ENCODE results near the gene HAND1. TPM values are rescaled to one million over a fixed set of nuclear protein-coding genes. Genes with fewer than 3 reads are reported as not detected.
"Not testable (repeated sequence)": the region's sequence is repeated elsewhere in the genome, so short reads cannot be mapped to it uniquely, and the experiment has no call there.

HAND1 gene
- not detected in 2 replicates for total RNA-seq

GRCh38 chr5:154478224-154478565 is at the start of gene HAND1:
Gene HAND1 (minus strand): TSS chr5:154478227. CDS start chr5:154478008, 219 bp downstream.
- no peak for DNase-seq (ENCODE audit: low read depth)

- no peak for DNase-seq (ENCODE audit: low read depth)
These were observed 48.5 kb upstream of the HAND1 start for GRCh38 chr5:154526231-154527226.

- no peak for DNase-seq (ENCODE audit: low read depth)
These were observed 46.8 kb upstream of the HAND1 start for GRCh38 chr5:154524859-154525258.

DNA sequence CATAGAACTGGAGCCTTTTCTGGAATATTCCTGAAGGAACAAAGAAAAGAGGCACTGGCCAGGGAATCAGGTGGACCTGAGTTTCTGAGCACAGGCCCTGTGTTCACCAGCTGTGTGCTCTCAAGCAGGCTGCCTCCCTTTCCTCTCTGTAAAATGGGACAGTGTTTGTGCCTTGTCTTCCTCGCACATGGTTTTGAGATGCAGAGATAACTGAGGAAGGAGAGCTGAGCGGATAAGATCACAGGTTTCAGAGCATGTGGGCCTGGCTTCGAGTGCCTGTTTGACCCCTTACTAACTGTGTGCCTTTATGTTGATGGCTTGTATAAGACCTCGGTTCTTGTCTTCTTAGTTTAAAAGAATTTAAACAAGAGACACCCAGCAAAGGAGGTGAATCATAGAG is 46.2 kb upstream of the HAND1 start:
- no peak for DNase-seq (ENCODE audit: low read depth)

GRCh38 chr5:154523709-154524108 is 45.7 kb upstream of the HAND1 start:
- no peak for DNase-seq (ENCODE audit: low read depth)

DNA sequence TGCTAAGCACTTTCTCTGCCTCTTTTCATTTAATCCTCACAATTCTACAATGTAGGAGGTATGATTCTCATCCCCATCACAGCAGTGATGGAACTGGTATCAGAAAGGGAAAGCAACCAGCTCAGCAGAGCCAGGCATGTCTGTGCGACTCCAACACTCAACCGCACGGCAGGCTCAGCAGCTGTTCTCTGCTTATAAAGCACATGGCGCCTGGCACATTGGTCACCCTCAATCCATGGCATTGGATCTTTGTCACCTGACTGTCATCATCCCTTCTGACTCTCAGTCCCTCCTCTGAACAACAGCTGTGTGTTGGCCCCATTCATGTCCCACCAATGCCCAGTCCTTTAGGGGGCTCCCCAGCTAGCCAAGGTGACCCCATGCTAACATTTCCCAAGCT is 45.1 kb upstream of the HAND1 start:
- DNase-seq (ENCODE audit: low read depth), result no peak

- no peak for DNase-seq (ENCODE audit: low read depth)
These were observed 44.3 kb upstream of the HAND1 start for GRCh38 chr5:154522284-154522683.

GRCh38 chr5:154521756-154522155 is 43.7 kb upstream of the HAND1 start:
- no peak for DNase-seq (ENCODE audit: low read depth)

- DNase-seq (ENCODE audit: low read depth), result peak; percentile 26
These were observed 42.9 kb upstream of the HAND1 start for GRCh38 chr5:154520861-154521453.

DNA sequence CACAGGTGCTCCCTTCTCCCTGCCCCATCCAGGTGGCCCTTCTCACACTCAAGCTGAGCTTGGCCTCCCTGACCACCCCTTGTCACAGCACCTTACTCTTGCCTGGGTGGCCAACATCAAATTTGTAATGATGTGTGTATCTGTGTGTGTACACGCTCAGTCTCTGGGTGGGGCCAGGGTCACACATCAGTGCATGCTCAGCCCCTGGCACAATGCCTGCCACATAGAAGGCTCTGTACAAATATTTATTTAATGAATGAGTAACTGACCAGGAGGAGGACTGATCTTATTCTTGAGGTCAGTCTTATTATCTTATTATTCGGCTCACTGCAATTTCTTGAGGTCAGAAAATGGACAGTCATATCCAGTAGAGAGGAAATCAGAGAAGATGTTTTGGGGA is 41.3 kb upstream of the HAND1 start:
- peak; percentile 71 for DNase-seq (ENCODE audit: low read depth)

DNA sequence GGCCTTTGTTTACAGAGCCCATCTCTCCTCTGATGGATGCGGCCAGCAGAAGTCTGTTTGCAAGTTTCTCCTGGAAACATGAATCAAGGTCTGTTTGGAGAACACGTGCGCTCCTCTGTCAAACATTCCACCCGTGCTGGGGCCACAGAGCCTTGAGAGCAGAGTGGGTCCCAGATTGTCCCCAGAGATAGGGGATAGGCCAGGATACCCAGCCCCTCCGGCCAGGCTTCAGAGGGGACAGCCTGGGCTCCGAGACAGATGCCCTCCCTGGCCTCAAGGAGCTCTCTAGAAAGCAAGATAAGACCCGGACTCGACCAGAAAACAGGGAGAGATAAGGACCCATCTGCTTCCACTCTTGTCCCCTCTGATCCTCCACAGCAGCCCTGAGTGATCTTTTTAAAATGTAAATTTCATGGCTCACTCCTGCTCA is 40.4 kb upstream of the HAND1 start:
- no peak for DNase-seq (ENCODE audit: low read depth)

DNA sequence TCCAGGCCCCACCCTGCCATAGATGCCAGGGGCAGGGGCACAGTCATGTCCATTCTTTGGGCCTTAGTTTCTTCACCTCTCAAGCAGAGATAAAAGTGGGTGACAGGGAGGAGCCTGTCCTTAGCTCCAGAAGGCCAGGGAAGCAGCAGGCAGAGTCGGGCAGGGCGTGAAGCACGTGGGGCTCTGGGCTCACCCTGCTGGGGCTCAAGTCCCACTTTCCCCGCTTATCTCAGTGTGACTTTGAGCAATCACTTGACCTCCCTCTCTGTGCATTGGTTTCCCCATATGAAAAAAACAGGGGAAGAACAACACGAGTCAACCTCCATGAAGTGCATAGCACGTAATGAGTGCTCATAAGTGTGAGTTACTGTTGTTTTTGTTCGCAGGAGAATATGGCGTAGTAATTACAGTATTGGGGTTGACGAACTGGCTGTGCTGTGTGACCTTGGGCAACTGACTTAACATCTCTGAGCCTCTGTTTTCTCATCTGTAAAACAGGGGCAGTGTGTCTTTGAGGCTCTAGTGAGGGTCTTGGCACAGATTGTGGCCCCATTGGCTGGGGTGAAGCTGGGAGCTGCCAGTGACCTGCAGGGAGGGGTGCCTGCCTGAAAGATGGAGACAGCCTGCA is 39.9 kb upstream of the HAND1 start:
- DNase-seq (ENCODE audit: low read depth), result no peak

DNA sequence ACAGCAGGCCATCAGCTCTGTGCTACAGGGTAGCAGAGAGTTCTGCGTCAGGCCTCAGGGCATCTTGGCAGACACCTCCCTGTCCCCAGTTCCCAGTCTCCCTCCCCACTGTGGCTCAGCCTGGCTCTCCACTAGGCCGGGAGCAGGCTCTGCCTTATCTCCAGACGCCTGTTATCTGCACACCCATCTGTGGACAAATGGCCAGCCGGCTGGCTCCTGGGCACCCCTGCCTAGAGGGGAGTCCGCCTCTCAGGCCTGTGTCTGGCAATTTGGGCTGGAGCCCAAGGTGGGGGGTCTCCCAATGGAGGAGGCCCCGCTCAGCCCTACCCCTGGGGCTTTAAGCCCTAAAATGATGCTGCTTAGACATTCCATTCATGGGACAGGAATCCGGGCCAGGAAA is 39.2 kb upstream of the HAND1 start:
- no peak for DNase-seq (ENCODE audit: low read depth)

GRCh38 chr5:154516475-154516874 is 38.4 kb upstream of the HAND1 start:
- no peak for DNase-seq (ENCODE audit: low read depth)

DNA sequence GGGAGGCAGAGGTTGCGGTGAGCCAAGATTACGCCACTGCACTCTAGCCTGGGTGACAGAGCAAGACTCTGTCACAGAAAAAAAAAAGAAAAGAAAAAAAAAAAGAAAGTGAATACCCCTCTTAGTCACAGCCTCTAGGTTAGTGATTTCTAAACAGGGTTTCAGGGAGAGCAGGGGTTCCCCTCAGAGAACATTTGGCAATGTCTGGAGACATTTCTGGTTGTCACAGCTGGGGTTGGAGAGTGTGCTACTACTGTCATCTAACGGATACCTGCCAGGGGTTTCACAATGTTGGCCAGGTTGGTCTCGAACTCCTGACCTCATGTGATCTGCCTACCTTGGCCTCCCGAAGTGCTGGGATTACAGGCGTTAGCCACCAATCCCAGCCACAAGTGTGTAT is 37.5 kb upstream of the HAND1 start:
- DNase-seq (ENCODE audit: low read depth), result not testable (repeated sequence)

DNA sequence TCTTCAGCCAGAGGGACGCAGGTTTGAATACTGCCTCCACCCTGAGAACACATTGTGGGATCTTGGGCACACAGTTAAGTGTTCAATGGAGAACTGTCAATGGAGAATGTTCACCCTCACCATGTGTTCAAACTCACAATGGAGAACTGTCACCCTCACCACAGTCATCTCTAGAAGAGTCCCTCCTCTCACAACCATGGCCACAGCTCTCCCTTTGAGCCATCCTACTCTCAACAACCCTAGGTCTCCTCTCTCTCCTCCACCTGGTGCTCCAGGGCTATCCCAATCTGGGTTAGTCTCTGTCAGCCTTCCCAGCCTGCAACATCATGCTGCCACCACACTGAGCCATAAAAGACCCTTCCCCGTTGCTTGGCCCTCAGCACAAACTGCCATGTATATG is 36.3 kb upstream of the HAND1 start:
- no peak for DNase-seq (ENCODE audit: low read depth)

DNA sequence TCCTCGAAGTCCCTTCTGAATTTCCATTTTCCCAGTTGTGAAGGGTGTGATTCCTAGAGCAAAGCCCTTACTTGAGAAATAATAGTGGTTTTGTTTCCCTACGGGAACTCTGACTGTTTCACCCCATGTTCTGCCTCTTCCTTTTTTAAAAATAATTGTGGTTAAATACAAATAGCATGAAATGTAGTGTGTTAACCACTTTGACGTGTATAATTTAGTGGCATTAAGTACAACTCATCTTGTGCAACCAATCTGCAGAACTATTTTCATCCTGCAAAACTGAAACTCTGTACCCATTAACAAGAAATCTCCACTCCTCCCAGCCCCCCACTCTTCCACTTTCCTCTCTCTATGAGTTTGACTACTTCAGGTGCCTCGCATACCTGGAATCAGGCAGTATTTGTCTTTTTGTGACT is 35.6 kb upstream of the HAND1 start:
- peak; percentile 11 for DNase-seq (ENCODE audit: low read depth)

DNA sequence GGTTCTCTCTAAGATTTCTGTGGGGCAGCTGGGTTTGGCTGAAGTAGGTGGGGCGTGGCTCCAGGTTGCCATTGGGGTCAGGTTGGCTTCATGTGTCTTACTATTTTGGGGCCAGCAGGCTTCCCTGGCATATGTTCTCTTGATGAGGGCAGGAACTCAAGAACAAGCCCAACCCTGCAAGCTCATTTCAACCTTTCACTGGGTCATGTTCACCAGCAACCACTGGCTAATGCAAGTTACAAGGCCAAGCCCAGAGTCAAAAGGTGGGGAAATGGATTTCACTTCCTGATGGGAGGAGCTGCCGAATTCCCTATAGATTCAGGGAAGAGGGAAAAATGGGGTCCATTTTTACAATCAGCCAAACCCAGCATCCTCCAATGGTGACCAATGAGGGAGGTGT is 34.0 kb upstream of the HAND1 start:
- DNase-seq (ENCODE audit: low read depth), result no peak

DNA sequence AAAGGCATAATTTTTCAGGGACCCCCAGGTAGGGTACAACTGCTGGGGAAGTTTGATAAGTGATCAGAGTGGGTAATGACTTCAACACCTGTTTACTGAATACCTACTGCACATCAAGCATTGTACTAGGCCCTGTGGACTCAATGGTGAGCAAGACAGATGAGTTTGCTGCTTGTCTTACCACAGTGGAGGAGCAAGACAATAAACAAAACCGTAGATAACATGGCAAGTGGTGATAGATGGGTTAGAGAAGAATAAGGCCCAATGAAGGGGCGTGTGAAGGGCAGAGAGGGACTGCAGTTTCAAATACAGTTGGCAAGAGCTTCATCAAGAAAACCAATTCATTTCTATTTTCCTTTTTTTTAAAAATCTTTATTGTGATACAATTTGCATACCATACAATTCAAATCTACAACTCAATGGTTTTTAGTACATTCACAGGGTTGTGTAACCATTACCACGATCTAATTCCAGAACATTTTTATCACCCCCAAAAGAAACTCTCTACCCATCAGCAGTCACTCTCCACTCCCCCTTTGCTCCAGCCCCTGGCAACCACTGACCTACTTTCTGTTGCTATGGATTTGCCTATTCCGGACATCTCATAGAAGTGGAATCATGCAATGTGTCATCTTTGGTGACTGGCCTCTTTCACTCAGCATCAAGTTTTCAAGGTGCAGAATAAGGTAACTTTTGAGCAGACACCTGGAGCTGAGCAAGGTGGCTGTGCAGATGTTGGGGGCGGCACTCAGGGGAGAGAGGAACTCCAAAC is 31.9 kb upstream of the HAND1 start:
- no peak for DNase-seq (ENCODE audit: low read depth)

GRCh38 chr5:154508114-154508513 is 30.1 kb upstream of the HAND1 start:
- no peak for DNase-seq (ENCODE audit: low read depth)

- DNase-seq (ENCODE audit: low read depth), result no peak
These were observed 28.7 kb upstream of the HAND1 start for GRCh38 chr5:154506716-154507080.

Data from renal cortical epithelial cell (primary cell).